GM19035 (cell line): Measurements from ENCODE around the gene PIK3C3.
"Not testable (repeated sequence)": the region's sequence is repeated elsewhere in the genome, so short reads cannot be mapped to it uniquely, and the experiment has no call there.

Experiments used
- ATAC-seq: cut with Tn5 transposase; IDR thresholded peaks from one replicate; pipeline ENCODE4 v1.9.1; 2021; ENCODE audit not compliant: unreplicated experiment

The PIK3C3 gene

GRCh38 chr18:41965634-41966255, 10.7 kb downstream of the PIK3C3 start:
- ATAC-seq, result no peak

- ATAC-seq, result no peak
Observed at GRCh38 chr18:41966943-41967342, 11.9 kb downstream of the PIK3C3 start.

- ATAC-seq, result no peak
Observed at GRCh38 chr18:41967680-41968079, 12.6 kb downstream of the PIK3C3 start.

- no peak for ATAC-seq
Observed at GRCh38 chr18:41969881-41970280, 14.8 kb downstream of the PIK3C3 start.

- no peak for ATAC-seq
Observed at GRCh38 chr18:41972067-41972925, 17.3 kb downstream of the PIK3C3 start.

- no peak for ATAC-seq
Observed at GRCh38 chr18:41973983-41974382, 18.9 kb downstream of the PIK3C3 start.

- no peak for ATAC-seq
Observed at GRCh38 chr18:41974796-41975201, 19.8 kb downstream of the PIK3C3 start.

GRCh38 chr18:41975284-41975683, 20.2 kb downstream of the PIK3C3 start:
- no peak for ATAC-seq

- no peak for ATAC-seq
Observed at GRCh38 chr18:41977233-41977632, 22.2 kb downstream of the PIK3C3 start.

- peak; percentile 95 for ATAC-seq
Observed at GRCh38 chr18:41982942-41983660, 28.1 kb downstream of the PIK3C3 start.

GRCh38 chr18:41985914-41986313, 30.9 kb downstream of the PIK3C3 start:
- no peak for ATAC-seq

- ATAC-seq, result no peak
Observed at GRCh38 chr18:41989508-41989907, 34.5 kb downstream of the PIK3C3 start.

GRCh38 chr18:41992066-41992465, 37.0 kb downstream of the PIK3C3 start:
- ATAC-seq, result peak; percentile 80

- no peak for ATAC-seq
Observed at GRCh38 chr18:41992703-41993102, 37.7 kb downstream of the PIK3C3 start.

GRCh38 chr18:41993151-41993550, 38.1 kb downstream of the PIK3C3 start:
- no peak for ATAC-seq

GRCh38 chr18:41996020-41996419, 41.0 kb downstream of the PIK3C3 start:
- ATAC-seq, result no peak

- ATAC-seq, result no peak
Observed at GRCh38 chr18:41999751-42000150, 44.7 kb downstream of the PIK3C3 start.

- ATAC-seq, result no peak
Observed at GRCh38 chr18:42001801-42002200, 46.8 kb downstream of the PIK3C3 start.

GRCh38 chr18:42004653-42005052, 49.6 kb downstream of the PIK3C3 start:
- ATAC-seq, result no peak

- ATAC-seq, result no peak
Observed at GRCh38 chr18:42005782-42006181, 50.7 kb downstream of the PIK3C3 start.

GRCh38 chr18:42009457-42009856, 54.4 kb downstream of the PIK3C3 start:
- ATAC-seq, result not testable (repeated sequence)

- peak; percentile 100 for ATAC-seq
Observed at GRCh38 chr18:42011053-42011452, 56.0 kb downstream of the PIK3C3 start.
